ENCODE results near the gene MVB12A.

MVB12A gene

DNA sequence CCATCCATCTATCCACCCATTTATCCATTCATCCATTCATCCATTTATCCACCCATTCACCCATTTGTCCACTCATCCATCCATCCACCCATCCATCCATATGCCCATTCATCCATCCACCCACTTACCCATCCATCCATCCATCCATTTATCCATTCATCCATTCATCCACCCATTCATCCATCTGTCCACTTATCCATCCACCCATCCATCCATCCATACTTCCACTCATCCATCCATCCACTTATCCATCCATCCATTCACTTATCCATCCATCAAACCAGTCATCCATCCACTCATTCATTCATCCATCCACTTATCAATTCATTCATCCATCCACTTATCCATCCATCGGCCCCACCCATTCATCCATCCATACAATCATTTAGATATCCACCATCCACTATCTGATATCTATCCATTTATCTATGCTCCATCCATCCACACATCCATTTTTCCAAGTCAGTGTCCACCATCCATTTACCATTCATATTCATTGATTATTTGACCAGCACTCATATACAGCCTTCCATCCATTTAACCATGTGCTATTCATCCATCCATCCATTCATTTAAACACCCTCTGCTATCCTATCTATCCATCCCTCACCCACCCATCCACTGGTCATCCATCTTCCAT, 25.8 kb downstream of the MVB12A start:
- no peak for DNase-seq (ENCODE audit: low spot score)

DNA sequence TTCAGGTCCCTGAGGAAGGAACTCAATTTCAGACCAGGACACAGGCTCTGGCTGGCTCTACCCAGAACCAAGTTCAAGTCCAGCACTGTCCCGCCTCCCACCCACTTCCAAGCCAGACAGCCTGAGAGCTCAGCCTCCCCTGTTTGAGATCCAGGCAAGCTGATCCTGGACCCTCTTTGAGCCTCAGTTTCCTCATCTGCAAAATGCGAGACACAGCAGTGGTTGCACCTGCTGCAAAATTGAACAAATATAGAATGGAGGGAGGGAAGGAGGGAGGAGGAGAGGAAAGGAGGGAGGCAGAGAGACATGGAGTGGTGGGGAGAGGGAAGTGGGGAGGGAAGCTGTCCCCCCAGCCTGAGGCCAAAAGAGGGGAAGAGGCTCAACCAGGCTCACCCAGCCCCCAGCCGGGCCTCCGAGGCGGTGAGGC, 27.9 kb downstream of the MVB12A start:
- no peak for DNase-seq (ENCODE audit: low spot score)

DNA sequence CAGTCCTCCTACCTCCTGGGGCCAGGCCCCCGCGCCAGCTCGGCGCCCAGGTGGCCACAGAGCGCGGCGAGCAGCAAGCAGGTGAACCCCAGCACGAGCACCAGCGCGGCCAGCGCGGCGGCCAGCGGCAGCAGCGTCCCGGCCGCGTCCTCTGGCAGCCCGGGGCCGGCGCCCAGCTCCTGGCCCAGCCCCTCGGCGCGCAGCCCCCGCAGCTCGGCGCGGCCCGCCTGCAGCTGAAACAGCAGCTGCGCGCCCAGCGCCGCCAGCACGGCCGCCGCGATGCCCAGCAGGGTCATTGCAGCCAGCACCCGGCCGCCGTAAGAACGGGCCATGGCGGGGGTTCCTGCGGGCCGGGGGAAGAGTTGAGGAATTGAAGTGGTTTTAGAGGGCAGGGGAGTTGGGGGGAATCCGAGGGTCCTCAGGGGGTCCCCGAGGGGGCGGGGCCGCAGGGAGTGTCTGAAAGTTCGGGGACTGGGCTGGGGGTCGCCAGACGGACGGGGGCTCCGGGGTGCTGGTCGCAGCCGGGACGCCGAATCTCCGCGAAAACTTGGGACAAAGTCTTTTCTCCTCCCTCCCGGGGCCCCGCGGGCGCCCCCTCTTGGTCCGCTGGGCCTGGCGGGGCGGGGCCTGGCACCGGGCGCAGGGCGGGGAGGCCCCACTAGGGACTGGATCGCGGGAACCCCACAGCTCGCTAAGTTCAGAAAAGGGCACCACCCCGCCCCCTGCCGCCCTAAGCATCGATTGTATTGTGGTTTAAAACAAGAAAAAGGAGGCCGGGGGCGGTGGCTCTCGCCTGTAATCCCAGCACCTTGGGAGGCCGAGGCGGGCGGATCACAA, 28.5 kb downstream of the MVB12A start, which contains the start of gene TMEM221:
TSS of gene TMEM221 (minus strand) at position 538 of the 837 bp plus-strand sequence. CDS start at position 332, 206 bp downstream.
- peak; percentile 16 for DNase-seq (ENCODE audit: low spot score)

DNA sequence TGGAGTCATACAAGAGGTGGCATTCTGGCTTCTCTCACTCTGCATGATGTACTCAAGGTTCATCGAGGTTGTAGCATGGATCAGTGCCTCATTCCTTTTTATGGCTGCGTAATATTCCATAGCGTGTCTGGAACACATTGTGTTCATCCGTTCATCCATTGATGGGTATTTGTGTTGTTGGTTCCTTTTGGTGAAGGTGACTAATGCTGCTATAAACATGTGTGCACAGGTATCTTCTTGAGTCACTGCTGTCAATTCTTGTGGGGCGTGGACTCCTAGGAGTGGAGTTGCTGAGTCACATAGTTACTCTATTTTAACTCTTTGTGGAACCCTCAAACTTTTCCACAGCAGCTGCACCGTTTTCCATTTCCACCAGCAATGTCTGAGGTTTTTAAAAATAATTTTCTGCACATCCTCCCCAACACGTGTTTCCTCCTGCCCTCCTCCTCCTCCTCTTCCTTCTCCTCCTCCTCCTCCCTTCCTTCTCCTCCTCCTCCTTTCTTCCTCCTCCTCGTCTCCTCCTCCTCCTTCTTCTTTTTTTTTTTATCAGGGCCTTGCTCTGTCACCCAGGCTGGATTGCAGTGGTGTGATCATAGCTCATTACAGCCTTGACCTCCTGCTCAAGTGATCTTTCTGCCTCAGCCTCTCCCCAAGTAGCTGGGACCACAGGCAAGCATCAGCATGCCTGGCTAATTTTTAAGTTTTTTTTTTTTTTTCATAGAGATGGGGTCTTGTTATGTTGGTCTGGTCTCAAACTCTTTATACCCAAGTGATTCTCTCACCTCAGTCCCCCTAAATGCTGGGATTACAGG, 30.6 kb downstream of the MVB12A start:
- peak; percentile 24 for DNase-seq (ENCODE audit: low spot score)

DNA sequence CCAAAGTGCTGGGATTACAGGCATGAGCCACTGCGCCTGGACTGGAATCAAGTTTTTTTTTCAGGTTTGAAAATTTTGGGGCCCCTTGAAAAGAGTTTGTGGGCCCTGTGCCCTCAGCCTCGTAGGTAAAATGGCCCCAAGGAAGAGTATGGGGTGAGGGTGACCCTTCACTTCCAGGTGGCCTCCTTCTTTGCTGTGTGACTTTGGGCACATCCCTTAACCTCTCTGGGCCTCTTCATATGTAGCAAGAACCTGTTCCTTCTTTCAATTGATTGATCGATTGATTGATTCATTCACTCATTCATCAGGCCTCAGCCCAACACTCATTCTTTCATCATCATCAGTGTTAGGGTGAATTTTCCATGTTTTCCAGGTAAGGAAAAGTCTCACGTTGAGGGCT, 32.0 kb downstream of the MVB12A start:
- no peak for DNase-seq (ENCODE audit: low spot score)

DNA sequence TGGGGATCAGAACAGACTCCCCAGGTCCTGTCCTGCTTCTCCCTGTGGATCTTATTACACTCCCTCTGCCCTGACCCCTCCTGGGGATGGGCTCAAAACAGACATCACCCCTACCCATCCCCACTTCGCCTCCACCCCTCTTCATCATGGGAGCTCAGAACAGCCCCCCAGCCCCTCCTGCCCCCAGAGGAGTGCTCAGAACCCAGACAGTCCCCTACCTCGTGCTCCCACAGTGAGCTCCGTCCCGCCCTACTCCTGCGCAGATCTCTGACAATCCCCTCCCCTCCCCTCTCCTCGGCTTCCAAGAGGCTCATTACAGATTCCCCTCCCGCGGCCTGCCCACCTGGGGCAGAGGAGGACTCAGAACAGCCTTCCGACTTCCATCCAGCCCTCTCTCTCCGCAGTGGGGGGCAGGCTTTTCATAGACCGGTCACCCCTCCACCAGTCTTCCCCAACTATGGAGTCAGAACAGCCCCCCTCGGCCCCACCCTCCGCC, 34.8 kb downstream of the MVB12A start:
- DNase-seq (ENCODE audit: low spot score): no peak

DNA sequence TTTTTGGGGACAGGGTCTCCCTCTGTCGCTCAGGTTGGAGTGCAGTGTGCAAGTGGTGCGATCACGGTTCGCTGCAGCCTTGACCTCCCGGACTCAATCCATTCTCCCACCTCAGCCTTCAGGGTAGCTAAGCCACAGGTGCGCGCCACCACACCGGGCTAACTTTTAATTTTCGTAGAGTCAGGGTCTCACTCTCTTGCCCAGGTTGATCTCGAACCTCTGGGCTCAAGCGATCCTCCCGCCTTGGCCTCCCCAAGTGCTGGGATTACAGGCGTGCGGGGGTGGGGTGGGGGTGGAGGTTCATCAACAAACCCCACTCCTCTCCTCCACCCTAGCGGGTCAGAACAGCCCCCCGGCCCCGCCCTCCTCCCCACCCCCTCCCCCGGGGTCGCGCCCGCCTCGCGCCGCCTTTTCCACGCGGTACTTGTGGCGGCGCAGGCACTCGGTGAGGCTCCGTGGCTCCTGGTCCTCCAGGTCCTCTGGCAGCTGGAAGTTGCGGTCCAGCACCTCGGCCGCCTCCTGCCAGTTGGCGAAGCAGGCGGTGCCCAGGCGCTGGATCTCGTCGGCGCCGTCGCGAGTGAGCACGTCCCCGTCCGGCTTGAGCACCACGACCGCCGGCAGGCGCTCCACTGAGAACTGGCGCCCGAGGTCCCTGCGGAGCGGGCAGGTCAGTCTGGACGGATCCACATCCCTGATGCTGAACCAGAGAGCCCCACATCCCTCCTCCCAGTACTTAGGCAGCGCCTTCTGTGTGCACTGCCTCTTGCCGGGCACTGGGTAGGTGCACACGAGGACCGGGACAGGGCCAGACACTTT, 35.7 kb downstream of the MVB12A start:
- no peak for DNase-seq (ENCODE audit: low spot score)

DNA sequence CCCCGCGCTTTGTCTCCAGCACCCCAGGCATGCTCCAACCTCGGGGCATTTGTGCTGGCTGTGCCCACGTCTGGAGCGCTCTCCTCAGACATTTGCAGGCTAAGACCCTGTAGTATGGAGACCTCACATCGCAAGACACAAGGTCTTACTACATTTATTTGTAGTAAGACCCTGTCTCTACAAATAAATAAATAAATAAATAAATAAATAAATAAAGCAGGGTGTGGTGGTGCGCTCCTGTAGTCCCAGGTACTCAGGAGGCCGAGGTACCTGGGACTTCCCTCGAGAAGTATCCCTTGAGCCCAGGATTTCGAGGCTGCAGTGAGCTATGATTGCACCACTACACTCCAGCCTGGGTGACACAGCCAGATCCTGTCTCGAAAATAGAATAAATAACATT, 36.3 kb downstream of the MVB12A start:
- no peak for DNase-seq (ENCODE audit: low spot score)

DNA sequence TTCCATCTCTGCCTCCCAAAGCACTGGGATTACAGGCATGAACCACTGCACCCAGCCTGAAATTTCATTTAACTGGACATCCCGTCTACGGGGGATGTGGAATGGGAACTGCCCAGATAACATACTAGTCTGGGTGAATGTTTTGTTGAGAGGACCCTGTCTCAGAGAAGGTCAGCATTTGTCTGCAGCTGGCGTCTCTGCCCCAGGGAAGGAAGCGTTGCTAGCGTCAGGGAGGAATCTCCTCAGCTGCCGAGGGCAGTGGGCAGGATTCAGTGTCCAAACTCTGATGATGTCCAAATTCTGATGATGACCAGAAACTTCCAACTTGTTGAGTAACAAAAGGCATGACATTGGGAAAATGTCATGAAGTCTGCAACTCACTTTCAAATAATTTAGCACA, 37.8 kb downstream of the MVB12A start:
- no peak for DNase-seq (ENCODE audit: low spot score)

DNA sequence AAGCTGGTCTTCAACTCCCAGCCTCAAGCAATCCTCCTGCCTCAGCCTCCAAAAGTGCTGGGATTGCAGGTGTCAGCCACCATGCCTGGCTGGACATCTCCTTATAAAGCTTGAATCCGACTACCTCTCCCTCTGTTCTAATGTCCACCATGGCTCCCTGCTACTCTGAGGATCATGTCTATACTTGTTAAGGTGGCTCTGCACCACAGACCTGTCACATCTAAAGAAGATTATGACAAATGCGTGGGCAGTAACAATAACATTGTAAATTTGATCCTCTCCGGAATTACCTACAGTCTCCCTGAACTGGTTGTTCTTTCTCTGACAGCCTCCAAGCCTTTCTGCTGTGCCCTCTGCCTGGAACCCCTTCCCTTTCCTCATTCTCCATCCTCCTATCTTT, 39.1 kb downstream of the MVB12A start:
- DNase-seq (ENCODE audit: low spot score): no peak

DNA sequence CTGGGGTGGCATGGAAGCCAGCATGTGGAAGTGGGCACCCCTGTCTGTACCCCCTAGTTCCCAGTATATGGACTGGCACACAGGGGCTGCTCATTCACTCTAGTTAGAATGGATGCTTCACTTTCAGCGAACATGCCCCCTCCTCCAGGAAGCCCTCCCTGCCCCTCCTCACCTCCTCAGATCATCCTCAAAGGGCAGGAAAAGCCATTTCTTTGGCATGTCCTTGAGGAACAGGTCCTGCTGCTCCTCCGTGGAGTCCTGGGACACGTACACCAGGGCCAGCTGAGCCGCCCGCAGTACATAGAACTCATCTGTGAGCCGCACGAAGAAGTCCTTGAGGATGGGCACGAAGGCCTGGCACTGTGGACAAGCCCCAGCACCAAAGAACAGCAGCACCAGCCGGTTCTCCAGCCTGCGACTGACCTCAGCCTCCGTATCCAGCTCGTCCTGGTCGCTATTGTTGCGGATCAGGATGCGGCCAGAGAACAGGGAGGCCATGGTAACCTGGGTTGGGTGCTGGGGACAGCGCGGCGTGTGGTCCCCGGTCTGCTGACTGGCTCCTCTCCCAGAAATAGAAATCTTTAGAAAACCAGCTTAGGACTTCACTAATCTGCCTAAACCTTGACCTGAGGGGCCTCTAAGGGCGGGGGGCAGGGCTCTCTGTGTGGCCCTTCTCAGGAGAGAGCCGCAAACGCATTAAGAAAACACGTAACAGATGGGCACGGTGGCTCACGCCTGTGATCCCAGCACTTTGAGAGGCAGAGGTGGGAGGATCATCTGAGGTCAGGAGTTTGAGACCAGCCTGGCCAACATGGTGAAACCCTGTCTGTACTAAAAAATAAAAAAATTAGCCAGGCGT, 40.8 kb downstream of the MVB12A start, which contains the start of gene NXNL1:
TSS of gene NXNL1 (minus strand) at position 555 of the 859 bp plus-strand sequence. CDS start at position 498, 57 bp downstream.
- DNase-seq (ENCODE audit: low spot score): no peak

DNA sequence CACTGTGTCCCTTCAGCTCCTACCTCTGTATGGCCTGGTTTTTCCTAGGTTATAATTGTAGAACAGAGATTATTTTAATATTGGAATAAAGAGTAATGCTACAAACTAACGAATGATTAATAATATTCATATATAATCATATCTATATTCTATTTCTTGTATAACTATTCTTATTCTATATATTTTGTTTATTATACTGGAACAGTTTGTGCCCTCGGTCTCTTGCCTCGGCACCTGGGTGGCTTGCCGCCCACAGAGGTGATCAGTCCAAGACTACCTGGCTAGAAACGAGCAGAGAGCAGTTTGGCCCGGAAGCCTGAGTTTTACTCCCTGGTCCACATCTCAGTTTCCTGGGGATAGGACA, 46.6 kb downstream of the MVB12A start:
- DNase-seq (ENCODE audit: low spot score): no peak

DNA sequence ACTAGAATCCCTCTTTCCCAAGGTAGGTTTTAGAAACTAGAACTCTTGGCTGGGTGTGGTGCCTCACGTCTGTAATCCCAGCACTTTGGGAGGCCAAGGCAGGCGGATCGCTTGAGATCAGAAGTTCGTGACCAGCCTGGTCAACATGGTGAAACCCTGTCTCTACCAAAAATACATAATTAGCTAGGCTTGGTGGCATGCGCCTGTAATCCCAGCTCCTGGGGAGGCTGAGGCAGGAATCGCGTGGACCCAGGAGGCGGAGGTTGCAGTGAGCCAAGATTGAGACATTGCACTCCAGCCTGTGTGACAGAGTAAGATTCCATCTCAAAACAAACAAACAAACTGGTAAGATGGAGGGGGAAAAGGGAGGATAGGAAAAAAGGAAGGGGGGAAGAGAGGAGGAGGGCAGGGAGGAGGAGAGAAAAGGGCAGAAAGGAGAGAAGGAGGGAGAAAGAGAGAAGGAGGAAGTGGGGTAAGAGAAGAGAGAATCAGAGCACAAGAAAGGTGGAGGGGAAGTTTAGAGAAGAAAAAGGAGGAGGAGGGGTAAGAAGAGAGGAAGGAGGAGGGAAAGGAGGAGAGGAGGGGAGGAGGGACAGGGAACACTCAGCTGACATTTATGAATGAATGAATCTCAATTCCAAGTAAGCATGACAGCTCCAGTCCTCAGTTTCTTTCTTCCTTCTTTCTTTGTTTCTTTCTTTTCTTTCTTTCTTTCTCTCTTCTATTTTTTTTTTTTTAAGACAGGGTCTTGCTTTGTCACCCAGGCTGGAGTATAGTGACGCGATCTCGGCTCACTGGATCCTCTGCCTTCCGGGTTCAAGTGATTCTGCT, 47.8 kb downstream of the MVB12A start:
- DNase-seq (ENCODE audit: low spot score): no peak

DNA sequence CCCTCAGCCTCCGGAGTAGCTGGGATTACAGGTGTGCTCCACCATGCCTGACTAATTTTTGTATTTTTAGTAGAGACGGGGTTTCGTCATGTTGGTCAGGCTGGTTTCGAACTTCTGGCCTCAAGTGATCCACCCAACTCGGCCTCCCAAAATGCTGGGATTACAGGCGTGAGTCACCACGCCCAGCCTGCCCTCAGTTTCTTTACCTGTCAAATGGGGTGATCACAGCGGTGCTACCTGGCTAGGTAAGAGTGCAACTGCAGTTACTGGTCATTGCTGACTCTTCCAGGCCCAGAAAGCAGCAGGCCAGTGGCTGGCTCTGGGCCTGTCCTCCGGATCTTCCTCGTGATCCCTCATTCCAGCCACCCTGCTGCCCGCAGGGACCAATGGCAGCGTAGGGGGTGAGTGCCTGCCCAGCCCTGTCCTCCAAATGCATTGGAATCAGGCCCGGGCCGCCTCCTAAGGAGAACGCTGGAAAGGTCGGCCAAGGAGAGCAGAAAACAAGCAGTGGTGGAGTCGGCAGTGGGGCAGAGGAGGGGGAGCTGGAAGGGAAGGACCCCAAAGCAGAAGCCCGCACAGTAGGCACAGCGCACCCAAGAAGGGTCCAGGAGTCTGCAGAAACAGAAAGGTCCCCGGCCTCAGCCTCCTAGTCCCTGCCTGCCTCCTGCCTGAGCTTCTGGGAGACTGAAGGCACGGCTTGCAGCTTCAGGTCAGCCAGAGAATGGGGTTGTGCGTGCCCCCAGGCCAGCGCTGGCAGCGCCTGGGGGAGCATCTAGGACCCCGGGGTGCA, 48.6 kb downstream of the MVB12A start:
- no peak for DNase-seq (ENCODE audit: low spot score)

DNA sequence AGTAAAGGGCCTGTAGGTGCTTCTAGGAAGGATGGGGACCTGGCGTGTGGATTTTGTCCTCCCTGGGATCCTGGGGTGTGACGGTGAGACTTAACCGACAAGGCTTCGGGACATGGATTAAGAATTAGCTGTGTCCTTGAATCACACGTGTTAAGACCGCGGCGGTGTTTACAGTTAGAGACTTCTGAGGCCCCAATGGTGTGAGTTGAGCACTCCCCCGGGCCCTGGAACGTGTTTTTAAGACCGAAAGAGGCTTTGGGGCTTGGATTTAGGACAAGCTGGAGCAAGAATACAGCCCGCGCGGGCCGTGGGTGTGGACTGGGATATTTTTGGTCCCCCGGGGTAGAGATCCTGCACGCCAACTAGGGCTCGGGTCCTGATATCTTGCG, 49.2 kb downstream of the MVB12A start:
- no peak for DNase-seq (ENCODE audit: low spot score)

DNA sequence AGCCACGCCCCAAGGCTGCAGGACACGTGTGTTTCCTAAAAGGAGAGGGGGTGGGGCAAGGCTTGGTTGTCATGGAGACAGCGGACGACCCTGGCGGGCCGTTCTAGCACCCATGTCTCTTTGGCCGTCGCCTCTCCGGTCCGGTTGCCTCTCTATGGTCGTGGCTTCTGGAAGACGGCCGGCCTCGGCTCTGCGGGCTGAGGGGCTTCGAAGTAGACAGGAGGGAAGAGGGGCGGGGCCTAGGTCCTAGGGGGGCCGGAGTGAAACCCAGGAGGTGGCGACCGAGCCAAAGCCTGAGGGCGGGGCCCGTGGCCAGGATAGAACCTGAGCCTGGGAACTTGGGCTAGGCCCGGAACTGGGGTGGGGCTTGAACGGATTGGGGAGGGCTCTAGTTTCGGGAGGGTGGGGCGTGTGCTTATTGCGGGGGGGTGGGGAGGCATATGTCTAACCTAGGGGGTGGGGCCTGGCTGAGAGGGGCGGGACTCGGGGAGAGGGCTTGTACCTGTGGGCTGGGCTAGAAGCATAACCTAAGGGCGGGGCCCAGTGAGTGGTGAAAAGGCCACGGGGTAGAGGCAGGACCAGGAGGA, 49.7 kb downstream of the MVB12A start:
- DNase-seq (ENCODE audit: low spot score): peak; percentile 85

DNA sequence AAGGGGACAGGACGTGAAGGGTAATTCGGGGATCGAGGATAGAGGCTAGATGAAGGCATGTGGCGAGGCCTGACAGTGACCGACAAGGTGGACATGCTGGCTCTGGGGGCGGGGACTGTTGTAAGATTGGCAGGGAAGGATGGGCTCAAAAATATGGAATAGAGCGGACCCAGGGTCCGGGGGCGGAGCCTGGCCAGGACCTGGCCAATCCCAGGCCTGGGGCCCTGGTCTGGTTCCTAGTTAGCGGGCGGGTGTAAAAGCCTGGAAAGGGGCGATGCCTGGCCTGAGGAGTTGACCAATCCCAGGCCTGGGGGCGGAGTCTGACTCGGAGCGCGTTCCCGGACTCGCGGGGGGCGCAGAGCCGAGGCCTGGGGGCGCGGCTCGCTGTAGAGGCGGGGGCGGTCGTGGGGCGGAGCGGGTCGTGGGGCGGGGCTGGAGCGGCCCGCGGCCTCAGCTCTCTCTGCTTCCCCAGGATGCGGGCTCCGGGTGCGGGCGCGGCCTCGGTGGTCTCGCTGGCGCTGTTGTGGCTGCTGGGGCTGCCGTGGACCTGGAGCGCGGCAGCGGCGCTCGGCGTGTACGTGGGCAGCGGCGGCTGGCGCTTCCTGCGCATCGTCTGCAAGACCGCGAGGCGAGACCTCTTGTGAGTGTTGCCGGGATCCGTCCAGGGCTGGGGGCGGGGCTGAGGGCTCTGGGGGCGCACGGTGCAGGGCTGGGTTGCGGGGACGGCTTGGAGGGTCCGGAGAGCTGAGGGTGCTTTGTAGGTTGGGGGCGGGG, 50.4 kb downstream of the MVB12A start, which contains the start of gene SLC27A1:
TSS of gene SLC27A1 (plus strand) at position 457 of the 774 bp plus-strand sequence. CDS start at position 474, 17 bp downstream.
- peak; percentile 77 for DNase-seq (ENCODE audit: low spot score)
